GM12878 (cell line): ENCODE measurements around the gene HNRNPAB. TPM values are rescaled to one million over a fixed set of nuclear protein-coding genes. Genes with fewer than 3 reads are reported as not detected.

ENCODE experiments used
- ATAC-seq: fragments of 200-7000 bp; cut with Tn5 transposase; 3 replicates; pipeline ENCODE4 v1.9.1; 2020; ENCODE audit warnings: mild to moderate bottlenecking, moderate library complexity
- BruUV-seq: library from RNA; stranded (reverse); fragments of 400-500 nt; replicated peaks from 2 replicates; lab custom pipeline; 2021; lab: Mats Ljungman, UMichigan
- CTCF ChIA-PET: fragments of 300-600 bp; sonication (Branson Sonifier 250); formaldehyde crosslinking; extraction: SDS; loops from one replicate; lab custom pipeline; 2021; ENCODE audit warnings: inconsistent platforms; lab: Yijun Ruan, JAX
- POLR2A ChIA-PET: fragments of 350-600 bp; formaldehyde crosslinking; extraction: SDS; loops from one replicate; lab custom pipeline; 2021; ENCODE audit warnings: inconsistent platforms; lab: Charles Lee
- RAD21 ChIA-PET: fragments of 300-600 bp; sonication (Branson Sonifier 250); formaldehyde crosslinking; loops from one replicate; lab custom pipeline; 2023; ENCODE audit warnings: antibody characterized with exemption; ENCODE audit not compliant: unreplicated experiment; lab: Charles Lee
- SMC1A ChIA-PET: fragments of 300-600 bp; sonication (Branson Sonifier 250); formaldehyde crosslinking; loops from one replicate; lab custom pipeline; 2023; ENCODE audit not compliant: unreplicated experiment, uncharacterized antibody; lab: Charles Lee
- DNase-seq: peaks from one replicate; pipeline ENCODE4 v3.0.0-alpha.2; 2011; ENCODE audit warnings: low read depth, low spot score
- FAIRE-seq: peaks from 3 replicates; lab custom pipeline; 2011; peaks lifted over from hg19 to GRCh38; lab: Jason Lieb, UNC
- H2AFZ ChIP-seq: 2 replicates; pipeline ENCODE4 v1.6.0; 2011; ENCODE audit warnings: low read depth, low read length, control low read depth; ENCODE audit not compliant: control insufficient read depth
- H3K27ac ChIP-seq: 2 replicates; pipeline ENCODE4 v1.5.1; 2011; ENCODE audit warnings: control low read depth; ENCODE audit not compliant: control insufficient read depth, insufficient read depth
- H3K27me3 ChIP-seq, 2 experiments: replicated peaks in 1 of 2; 2 replicates each; pipeline versions ENCODE4 v1.6.0 to v1.6.1; 2011; ENCODE audit warnings: low read length in 1 of 2; ENCODE audit not compliant: control insufficient read depth in 2 of 2, insufficient read depth in 2 of 2
- H3K36me3 ChIP-seq, 2 experiments: 2 replicates each; pipeline ENCODE4 v1.5.1; 2011; ENCODE audit warnings: low read length in 1 of 2; ENCODE audit not compliant: control insufficient read depth in 2 of 2, insufficient read depth in 2 of 2
- H3K4me1 ChIP-seq: 2 replicates; pipeline ENCODE4 v1.6.1; 2011; ENCODE audit warnings: mild to moderate bottlenecking, low read length, moderate library complexity, mixed read lengths; ENCODE audit not compliant: control insufficient read depth, insufficient read depth
- H3K4me2 ChIP-seq: 2 replicates; pipeline ENCODE4 v1.6.0; 2011; ENCODE audit warnings: control low read depth; ENCODE audit not compliant: control insufficient read depth, insufficient read depth
- H3K4me3 ChIP-seq: fragments of 200-600 bp; sonication (generic); 2 replicates; pipeline ENCODE4 v1.5.1; 2016
- H3K79me2 ChIP-seq: 2 replicates; pipeline ENCODE4 v1.6.0; 2011; ENCODE audit warnings: low read length; ENCODE audit not compliant: control insufficient read depth, insufficient read depth
- H3K9ac ChIP-seq: 2 replicates; pipeline ENCODE4 v1.8.0; 2011; ENCODE audit warnings: low read length, control low read depth, mixed read lengths; ENCODE audit not compliant: control insufficient read depth, insufficient read depth
- H3K9me3 ChIP-seq: replicated peaks from 3 replicates; pipeline ENCODE4 v1.5.1; 2011; ENCODE audit warnings: mild to moderate bottlenecking, low read length; ENCODE audit not compliant: control insufficient read depth, insufficient read depth
- H4K20me1 ChIP-seq: 2 replicates; pipeline ENCODE4 v1.6.0; 2011; ENCODE audit not compliant: control insufficient read depth, insufficient read depth
- WGBS: methylation state at CpG from one replicate; pipeline ENCODE4 v1.1.6; 2016; ENCODE audit warnings: low lambda C conversion rate; ENCODE audit not compliant: insufficient replicate concordance, insufficient coverage; ENCODE audit errors: missing lambda C conversion rate; 5-methylcytosine and 5-hydroxymethylcytosine counted together
- in situ Hi-C: fragments of 300-500 bp; cut with MboI; formaldehyde crosslinking; loops from 9 replicates; pipeline ENCODE4 v1.14.3; 2018; ENCODE audit warnings: mixed read lengths
- intact Hi-C: fragments of 100-400 bp; cut with micrococcal nuclease; formaldehyde crosslinking; loops from one replicate; pipeline ENCODE4 v1.14.2; 2022; ENCODE audit not compliant: unreplicated experiment
- polyA plus RNA-seq, 11 experiments: library from polyadenylated mRNA; depleted of rRNA in 4 of 11; unstranded in 6 of 11; stranded (reverse) in 5 of 11; fragments of >200 nt; fragmentation: Nextera tagmentation in 4 of 11; fragmentation: Illumina TruSeq in 1 of 11; extraction: Ambion mirVana in 4 of 11; extraction: Trizol in 1 of 11; gene quantifications; 1 replicate in 1 of 11; 2 replicates in 10 of 11; pipeline versions ENCODE4 v1.2.1 to v1.2.3, GENCODE V29; 2011 to 2016; ENCODE audit warnings: inconsistent platforms in 2 of 11, missing spikeins in 2 of 11, low read depth in 1 of 11
- total RNA-seq, 4 experiments: library from RNA; depleted of rRNA in 3 of 4; stranded (reverse); fragments of >200 nt in 3 of 4; fragmentation: Illumina TruSeq in 1 of 4; extraction: Trizol in 1 of 4; gene quantifications; 2 replicates each; pipeline versions ENCODE4 v1.2.1 to v1.2.3, GENCODE V29; 2013 to 2021
- TF ChIP-seq, protein P1 (sequence below): IDR thresholded peaks from 2 replicates; pipeline ENCODE4 v1.6.1; 2012; ENCODE audit warnings: improper control_type of control experiment, low read depth, low read length; ENCODE audit not compliant: insufficient replicate concordance

Gene HNRNPAB
- total and polyA plus RNA-seq, 10 of the 15 experiments (the other 5 are each of a cell fraction or from before 2014, with no cell fraction given), result 42.3 to 330 (median 230) TPM

DNA sequence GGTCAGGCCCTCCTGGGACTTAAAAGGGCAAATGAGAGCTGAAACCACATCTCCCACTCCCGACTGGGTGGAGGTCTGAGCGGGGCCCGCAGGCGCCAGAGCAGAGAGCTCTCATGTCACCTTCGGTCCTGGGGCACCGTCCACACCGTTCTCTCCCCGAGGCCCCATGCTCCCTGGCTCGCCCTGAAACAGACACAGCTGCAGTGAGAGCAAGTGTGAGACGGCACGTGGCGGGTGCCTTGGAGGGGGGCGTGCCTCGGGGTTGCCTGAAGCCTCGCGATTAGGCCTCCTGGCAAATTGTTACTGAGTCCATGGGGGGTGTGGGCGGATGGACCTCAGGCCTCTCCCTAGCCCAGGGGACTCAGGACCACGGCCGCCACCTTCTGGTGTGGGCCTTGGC, 52.4 kb downstream of the HNRNPAB start:
- H2AFZ ChIP-seq, result no peak overlapping the region
- FAIRE-seq, result no peak
- no TSS peak for BruUV-seq
- no peaks in the 10 kb centered on the region for H3K27me3 ChIP-seq
- in situ Hi-C loops, result no loop called here
- ChIA-PET POLR2A (no interaction called here), RAD21 (no interaction called here), CTCF (no interaction called here), SMC1A (no interaction called here)
- no peak overlapping the region for H3K9ac ChIP-seq
- H3K9me3 ChIP-seq, result no peaks in the 10 kb centered on the region
- TF ChIP-seq, protein P1, sequence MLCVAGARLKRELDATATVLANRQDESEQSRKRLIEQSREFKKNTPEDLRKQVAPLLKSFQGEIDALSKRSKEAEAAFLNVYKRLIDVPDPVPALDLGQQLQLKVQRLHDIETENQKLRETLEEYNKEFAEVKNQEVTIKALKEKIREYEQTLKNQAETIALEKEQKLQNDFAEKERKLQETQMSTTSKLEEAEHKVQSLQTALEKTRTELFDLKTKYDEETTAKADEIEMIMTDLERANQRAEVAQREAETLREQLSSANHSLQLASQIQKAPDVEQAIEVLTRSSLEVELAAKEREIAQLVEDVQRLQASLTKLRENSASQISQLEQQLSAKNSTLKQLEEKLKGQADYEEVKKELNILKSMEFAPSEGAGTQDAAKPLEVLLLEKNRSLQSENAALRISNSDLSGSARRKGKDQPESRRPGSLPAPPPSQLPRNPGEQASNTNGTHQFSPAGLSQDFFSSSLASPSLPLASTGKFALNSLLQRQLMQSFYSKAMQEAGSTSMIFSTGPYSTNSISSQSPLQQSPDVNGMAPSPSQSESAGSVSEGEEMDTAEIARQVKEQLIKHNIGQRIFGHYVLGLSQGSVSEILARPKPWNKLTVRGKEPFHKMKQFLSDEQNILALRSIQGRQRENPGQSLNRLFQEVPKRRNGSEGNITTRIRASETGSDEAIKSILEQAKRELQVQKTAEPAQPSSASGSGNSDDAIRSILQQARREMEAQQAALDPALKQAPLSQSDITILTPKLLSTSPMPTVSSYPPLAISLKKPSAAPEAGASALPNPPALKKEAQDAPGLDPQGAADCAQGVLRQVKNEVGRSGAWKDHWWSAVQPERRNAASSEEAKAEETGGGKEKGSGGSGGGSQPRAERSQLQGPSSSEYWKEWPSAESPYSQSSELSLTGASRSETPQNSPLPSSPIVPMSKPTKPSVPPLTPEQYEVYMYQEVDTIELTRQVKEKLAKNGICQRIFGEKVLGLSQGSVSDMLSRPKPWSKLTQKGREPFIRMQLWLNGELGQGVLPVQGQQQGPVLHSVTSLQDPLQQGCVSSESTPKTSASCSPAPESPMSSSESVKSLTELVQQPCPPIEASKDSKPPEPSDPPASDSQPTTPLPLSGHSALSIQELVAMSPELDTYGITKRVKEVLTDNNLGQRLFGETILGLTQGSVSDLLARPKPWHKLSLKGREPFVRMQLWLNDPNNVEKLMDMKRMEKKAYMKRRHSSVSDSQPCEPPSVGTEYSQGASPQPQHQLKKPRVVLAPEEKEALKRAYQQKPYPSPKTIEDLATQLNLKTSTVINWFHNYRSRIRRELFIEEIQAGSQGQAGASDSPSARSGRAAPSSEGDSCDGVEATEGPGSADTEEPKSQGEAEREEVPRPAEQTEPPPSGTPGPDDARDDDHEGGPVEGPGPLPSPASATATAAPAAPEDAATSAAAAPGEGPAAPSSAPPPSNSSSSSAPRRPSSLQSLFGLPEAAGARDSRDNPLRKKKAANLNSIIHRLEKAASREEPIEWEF, result no peak
- no peaks in the 10 kb centered on the region for H3K36me3 ChIP-seq
- no peak overlapping the region for H3K4me2 ChIP-seq
- no peak overlapping the region for H3K27ac ChIP-seq
- intact Hi-C loops, result no loop called here
- no peaks in the 10 kb centered on the region for H3K4me1 ChIP-seq
- no peaks in the 10 kb centered on the region for H4K20me1 ChIP-seq
- H3K79me2 ChIP-seq, result no peaks in the 10 kb centered on the region
- 64% methylated on average over 19 of the region's 19 CpGs for WGBS
- no peak for DNase-seq
- no peak overlapping the region for H3K4me3 ChIP-seq
- no peak for ATAC-seq
